Heart left ventricle (tissue), 16 donors: ENCODE data around the gene TNKS2. TPM values are rescaled to one million over a fixed set of nuclear protein-coding genes. Genes with fewer than 3 reads are reported as not detected.

ENCODE experiments used
- ATAC-seq, 4 donors: fragments of 200-7000 bp; cut with Tn5 transposase; one replicate each; pipeline ENCODE4 v1.9.1; 2020 to 2022; ENCODE audit warnings: moderate library complexity in 4 of 4, mild to moderate bottlenecking in 3 of 4, moderate number of reproducible peaks in 1 of 4
- DNase-seq, 5 donors: peaks; one replicate each; pipeline ENCODE4 v3.0.0-alpha.2; 2020
- H3K27ac ChIP-seq, 12 donors: fragments of 200-600 bp; sonication (generic) in 4 of 12; one replicate each; pipeline versions ENCODE4 v1.5.0 to v1.8.0; 2016 to 2022; ENCODE audit warnings: mild to moderate bottlenecking in 2 of 12
- H3K27me3 ChIP-seq, 9 donors: fragments of 200-600 bp; sonication (generic) in 2 of 9; one replicate each; pipeline versions ENCODE4 v1.5.1 to v1.8.0; 2016 to 2022; ENCODE audit warnings: mild to moderate bottlenecking in 3 of 9
- H3K36me3 ChIP-seq, 9 donors: fragments of 200-600 bp; sonication (generic) in 2 of 9; one replicate each; pipeline versions ENCODE4 v1.5.0 to v1.8.0; 2018 to 2022; ENCODE audit warnings: mild to moderate bottlenecking in 2 of 9
- H3K4me1 ChIP-seq, 12 donors: fragments of 200-600 bp; sonication (generic) in 4 of 12; one replicate each; pipeline versions ENCODE4 v1.5.0 to v1.8.0; 2016 to 2022; ENCODE audit warnings: mild to moderate bottlenecking in 3 of 12
- H3K4me3 ChIP-seq, 12 donors: fragments of 200-600 bp; sonication (generic) in 4 of 12; one replicate each; pipeline versions ENCODE4 v1.5.0 to v1.8.0; 2017 to 2022; ENCODE audit warnings: mild to moderate bottlenecking in 9 of 12, moderate library complexity in 4 of 12
- H3K9me3 ChIP-seq, 12 donors: fragments of 200-600 bp; sonication (generic) in 4 of 12; one replicate each; pipeline versions ENCODE4 v1.5.0 to v1.8.0; 2016 to 2022; ENCODE audit warnings: mild to moderate bottlenecking in 1 of 12
- CTCF ChIP-seq, 12 donors: fragments of 200-600 bp; sonication (generic) in 4 of 12; IDR thresholded peaks; one replicate each; pipeline versions ENCODE4 v1.5.0 to v1.8.0; 2018 to 2022; ENCODE audit warnings: antibody characterized with exemption in 12 of 12, mild to moderate bottlenecking in 5 of 12
- POLR2A ChIP-seq, 2 donors: fragments of 450-650 bp; IDR thresholded peaks; one replicate each; pipeline ENCODE4 v1.6.1; 2017; ENCODE audit warnings: antibody characterized with exemption in 2 of 2, mild to moderate bottlenecking in 2 of 2, moderate library complexity in 2 of 2
- WGBS, 4 donors: extraction: QIAGEN DNeasy Blood & Tissue Kit in 2 of 4; methylation state at CpG; one replicate each; pipeline versions ENCODE4 v1.1.5 to v1.1.7; 2013 to 2018; 5-methylcytosine and 5-hydroxymethylcytosine counted together
- intact Hi-C, 10 donors: fragments of 100-400 bp; cut with DNase I; formaldehyde crosslinking; loops; one replicate each; pipeline versions ENCODE4 v1.11.1 to v1.14.2; 2022
- polyA plus RNA-seq, 2 donors: library from polyadenylated mRNA; stranded (reverse); fragments of 200-250 nt; gene quantifications; one replicate each; pipeline ENCODE4 v1.2.3, GENCODE V29; 2013
- total RNA-seq, 9 donors: library from RNA; depleted of rRNA in 2 of 9; stranded (reverse); fragments of >200 nt in 2 of 9; fragmentation: NEBNext Ultra II Directional in 3 of 9; extraction: Animal tissue kit (Norgen Biotek cat#: 25700) in 3 of 9; gene quantifications; one replicate each; pipeline versions ENCODE4 v1.1.0 to v1.2.4, GENCODE V29; 2016 to 2023
- donor health status: ischemic (EF 13 %, LVEDD 7.1; RV severe dilation, severe dysfunction).
- donor health status: healthy with polysubstance abuse.
- donor health status: DM: no; HTN: yes; CAD: no.
- donor health status: DM: no; HTN: no; CAD: no.
- donor health status: ischemic (EF 25% LVEDD 6.9; RV normal size, moderate dysfunction).
- donor health status: ischemic (EF 25% LVEDD 5.7; RV mildly dilated, moderate dysfunction).
- donor health status: healthy.
- donor health status: DM: yes; HTN: yes; CAD: no.
- donor health status: ischemic (EF 35%, LVEDD 5.7; RV mildly dilated, moderate dysfunction).
- donor health status: nonischemic (EF 11% LVEDD 7.7; RV severe dilation, severe dysfunction).
- donor health status: DM: yes; HTN: yes; CAD: no.
- donor health status: PGD.
- donor health status: ischemic (EF 29% LVEDD 5.4; RV normal size, mild dysfunction).
- donor health status: nonischemic (EF 23%, LVEDD 6.1; RV moderate dilation, normal function).

The TNKS2 gene
- total and polyA plus RNA-seq, 11 donors, result 4.0 to 24.7 (median 13.9) TPM

GRCh38 chr10:91759581-91759986 is 38.6 kb upstream of the TNKS2 start:
- no peaks in the 10 kb centered on the region for H3K4me1 ChIP-seq
- H3K27ac ChIP-seq, result no peak overlapping the region
- intact Hi-C loops, result loop anchor here (2.0 to 10.0 kb wide), 6 partner anchors 149 to 678 kb away; partner anchors contain the start of gene FGFBP3 (in 1 of the 10)
- H3K36me3 ChIP-seq, result no peaks in the 10 kb centered on the region
- 81 to 86% (median 84%) methylated on average over 5 of the region's 5 CpGs for WGBS, 4 donors
- no peaks in the 10 kb centered on the region for H3K27me3 ChIP-seq
- TF ChIP-seq POLR2A (IDR thresholded peaks at IDR 0.05) (no peak), CTCF (IDR thresholded peaks at IDR 0.05) (no peak)
- no peak overlapping the region for H3K4me3 ChIP-seq
- ATAC-seq (no peak), DNase-seq (no peak)
- H3K9me3 ChIP-seq, result peaks cover 0 to 7% (median 0%) of the 10 kb centered on the region in 12 donors

- intact Hi-C loops, result loop anchor here in 1 of 10 donors (5.0 kb wide), 1 partner anchor 146 kb away; the partner anchor contains the start of gene FGFBP3
- Histone ChIP-seq H3K27ac (no peak overlapping the region), H3K27me3 (no peaks in the 10 kb centered on the region), H3K9me3 (peaks cover 0 to 7% (median 0%) of the 10 kb centered on the region in 12 donors), H3K4me1 (no peaks in the 10 kb centered on the region), H3K36me3 (no peaks in the 10 kb centered on the region), H3K4me3 (no peak overlapping the region)
- DNase-seq (no peak), ATAC-seq (no peak)
- TF ChIP-seq POLR2A (IDR thresholded peaks at IDR 0.05) (no peak), CTCF (IDR thresholded peaks at IDR 0.05) (no peak)
- 66 to 74% (median 73%) methylated on average over 1 of the region's 1 CpG for WGBS, 4 donors
These were observed 36.5 kb upstream of the TNKS2 start for GRCh38 chr10:91761721-91762120.

- intact Hi-C loops, result loop anchor here in 1 of 10 donors (5.0 kb wide), 1 partner anchor 144 kb away; the partner anchor contains the start of gene FGFBP3
- Histone ChIP-seq H3K27ac (no peak overlapping the region), H3K4me3 (no peak overlapping the region), H3K27me3 (no peaks in the 10 kb centered on the region), H3K9me3 (peaks cover 0 to 7% (median 0%) of the 10 kb centered on the region in 12 donors), H3K36me3 (no peaks in the 10 kb centered on the region), H3K4me1 (no peaks in the 10 kb centered on the region)
- ATAC-seq, result no peak
- 42 to 70% (median 66%) methylated on average over 1 of the region's 1 CpG for WGBS, 4 donors
- DNase-seq, result no peak
- TF ChIP-seq CTCF (IDR thresholded peaks at IDR 0.05) (no peak), POLR2A (IDR thresholded peaks at IDR 0.05) (no peak)
These were observed 35.3 kb upstream of the TNKS2 start for GRCh38 chr10:91762878-91763277.

- no peaks in the 10 kb centered on the region for H3K4me1 ChIP-seq
- no peak overlapping the region for H3K4me3 ChIP-seq
- ATAC-seq (no peak), DNase-seq (no peak)
- no peak for TF ChIP-seq POLR2A (IDR thresholded peaks at IDR 0.05)
- TF ChIP-seq CTCF (IDR thresholded peaks at IDR 0.05), result no peak
- no peaks in the 10 kb centered on the region for H3K27me3 ChIP-seq
- H3K36me3 ChIP-seq, result no peaks in the 10 kb centered on the region
- peaks cover 0 to 7% (median 0%) of the 10 kb centered on the region in 12 donors for H3K9me3 ChIP-seq
- WGBS, 4 donors, result 87 to 91% (median 89%) methylated on average over 7 of the region's 7 CpGs
- no peak overlapping the region for H3K27ac ChIP-seq
- intact Hi-C loops, result no loop called here
These were observed 31.6 kb upstream of the TNKS2 start for GRCh38 chr10:91766676-91767075.
